ENCODE measurements around the gene CD2AP.
"Not testable (repeated sequence)": the region's sequence is repeated elsewhere in the genome, so short reads cannot be mapped to it uniquely, and the experiment has no call there.

Gene CD2AP

DNA sequence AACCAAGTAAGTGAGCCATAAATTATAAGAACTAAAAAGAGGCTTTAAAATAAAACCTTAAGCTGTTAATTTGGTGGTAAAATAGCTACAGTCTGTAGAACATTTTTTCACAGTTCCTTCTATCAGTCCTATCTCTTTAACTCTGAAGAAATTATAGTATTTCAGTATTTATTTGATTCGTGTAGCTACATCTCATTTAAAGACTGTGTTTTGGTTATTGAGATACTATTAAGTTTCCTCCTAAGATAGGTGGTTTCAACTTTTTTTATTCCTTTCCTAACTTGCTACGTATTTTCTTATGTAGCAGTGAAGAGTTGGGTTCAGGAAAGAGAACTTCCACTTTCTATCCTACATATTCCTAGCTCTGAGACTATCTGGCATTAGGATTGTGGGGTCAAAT lies 97.2 kb downstream of the CD2AP start:
- no peak for DNase-seq

DNA sequence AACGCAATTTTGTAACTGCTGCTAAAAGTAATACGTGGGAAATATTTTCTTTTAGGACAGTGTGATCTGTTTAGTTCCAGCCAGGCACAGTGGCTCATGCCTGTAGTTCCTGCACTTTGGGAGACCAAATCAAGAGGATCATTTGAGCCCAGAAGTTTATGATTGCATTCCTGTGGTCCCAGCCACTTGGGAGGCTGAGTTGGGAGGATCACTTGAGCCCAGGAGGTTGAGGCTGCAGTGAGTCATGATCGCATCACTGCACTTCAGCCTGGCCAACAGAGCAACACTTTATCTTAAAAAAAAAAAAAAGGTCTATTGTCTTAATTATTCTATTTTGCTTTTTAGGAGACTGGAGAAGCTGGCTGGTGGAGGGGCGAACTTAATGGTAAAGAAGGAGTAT lies 101.5 kb downstream of the CD2AP start:
- no peak for DNase-seq

DNA sequence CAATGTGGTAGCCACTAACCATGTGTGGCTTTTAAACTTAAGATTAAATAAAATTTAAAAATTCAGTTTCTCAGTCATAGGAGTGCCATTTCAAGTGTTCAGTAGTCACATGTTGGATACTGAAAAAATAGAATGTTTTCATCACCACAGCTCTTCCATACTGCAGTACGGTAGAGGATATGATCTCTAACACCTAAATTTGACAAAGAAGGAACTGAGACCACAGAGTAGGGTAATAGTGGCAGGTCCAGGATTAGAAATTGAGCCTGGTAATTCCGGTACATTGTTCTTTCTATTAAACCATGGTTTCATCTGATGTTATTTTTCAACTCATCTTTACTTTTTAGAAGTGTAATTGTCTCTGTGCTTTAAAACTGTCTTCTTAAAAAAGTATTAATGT lies 104.0 kb downstream of the CD2AP start:
- DNase-seq = no peak

- DNase-seq = no peak
Observed at GRCh38 chr6:47587493-47587892, 109.9 kb downstream of the CD2AP start.

GRCh38 chr6:47592131-47592840 lies 114.7 kb downstream of the CD2AP start:
- DNase-seq = no peak

- DNase-seq = no peak
Observed at GRCh38 chr6:47593979-47594378, 116.4 kb downstream of the CD2AP start.

DNA sequence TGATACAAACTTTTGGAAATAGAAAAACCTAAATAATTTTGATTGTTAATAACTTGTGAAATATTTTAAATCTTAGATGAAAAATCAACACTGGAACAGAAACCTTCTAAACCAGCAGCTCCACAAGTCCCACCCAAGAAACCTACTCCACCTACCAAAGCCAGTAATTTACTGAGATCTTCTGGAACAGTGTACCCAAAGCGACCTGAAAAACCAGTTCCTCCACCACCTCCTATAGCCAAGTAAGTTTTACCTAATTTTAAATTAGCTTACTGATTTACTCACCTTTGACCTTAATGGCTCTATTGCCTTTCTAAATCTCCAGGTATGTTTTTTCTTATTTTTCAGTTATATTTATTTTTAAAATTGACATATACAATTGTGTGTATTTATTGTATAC lies 118.2 kb downstream of the CD2AP start:
- no peak for DNase-seq

DNA sequence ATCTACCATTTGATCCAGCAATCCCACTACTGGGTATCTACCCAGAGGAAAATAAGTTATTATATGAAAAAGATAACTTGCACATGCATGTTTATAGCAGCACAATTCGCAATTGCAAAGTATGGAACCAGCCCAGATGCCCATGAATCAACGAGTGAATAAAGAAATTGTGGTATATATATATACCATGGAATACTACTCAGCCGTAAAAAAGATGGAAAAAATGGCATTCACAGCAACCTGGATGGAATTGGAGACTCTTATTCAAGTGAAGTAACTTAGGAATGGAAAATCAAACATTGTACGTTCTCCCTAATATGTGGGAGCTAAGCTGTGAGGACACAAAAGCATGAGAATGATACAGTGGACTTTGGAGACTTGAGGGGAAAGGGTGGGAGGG lies 120.8 kb downstream of the CD2AP start:
- DNase-seq = no peak

GRCh38 chr6:47599512-47599911 lies 121.9 kb downstream of the CD2AP start:
- no peak for DNase-seq

GRCh38 chr6:47603227-47603626 lies 125.6 kb downstream of the CD2AP start:
- DNase-seq = no peak

GRCh38 chr6:47603995-47604394 lies 126.4 kb downstream of the CD2AP start:
- DNase-seq = no peak

- no peak for DNase-seq
Observed at GRCh38 chr6:47621838-47622449, 144.4 kb downstream of the CD2AP start.

GRCh38 chr6:47626782-47627181 lies 149.2 kb downstream of the CD2AP start:
- no peak for DNase-seq

DNA sequence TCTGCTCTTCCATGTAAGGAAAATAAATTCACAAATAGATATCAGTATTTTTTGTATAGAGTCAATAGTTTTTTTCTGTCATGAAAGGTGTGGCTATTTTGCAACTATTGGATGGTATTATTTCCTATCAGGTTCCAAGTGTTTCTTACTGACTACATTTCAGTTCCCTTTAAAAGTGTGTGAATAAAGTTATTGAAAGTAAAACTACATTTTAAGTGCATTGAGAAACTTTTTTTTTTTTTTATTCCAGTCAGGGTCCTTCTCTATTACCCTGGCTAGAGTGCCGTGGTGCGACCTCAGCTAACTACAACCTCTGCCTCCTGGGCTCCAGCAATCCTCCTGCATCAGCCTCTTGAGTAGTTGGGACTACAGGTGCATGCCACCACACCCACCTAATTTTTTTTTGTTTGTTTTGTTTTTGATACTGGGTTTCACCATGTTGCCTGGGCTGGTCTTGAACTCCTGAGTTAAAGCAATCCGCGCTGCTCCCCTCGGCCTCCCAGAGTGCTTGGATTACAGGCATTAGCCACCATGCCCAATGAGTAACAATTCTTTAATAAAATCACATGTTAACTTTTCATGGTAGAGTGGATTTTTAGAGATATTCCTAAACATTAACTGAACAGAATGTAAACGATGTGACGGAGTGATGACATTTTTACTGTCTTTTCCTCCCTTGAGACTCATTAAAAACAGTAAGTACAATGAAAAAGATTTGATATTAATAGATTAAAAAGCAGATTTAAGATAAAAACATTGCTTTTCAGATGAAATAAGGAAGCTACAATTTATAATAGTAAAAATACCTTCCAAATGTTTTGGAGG lies 151.1 kb downstream of the CD2AP start:
- no peak for DNase-seq

GRCh38 chr6:47629954-47630353 lies 152.4 kb downstream of the CD2AP start:
- no peak for DNase-seq

DNA sequence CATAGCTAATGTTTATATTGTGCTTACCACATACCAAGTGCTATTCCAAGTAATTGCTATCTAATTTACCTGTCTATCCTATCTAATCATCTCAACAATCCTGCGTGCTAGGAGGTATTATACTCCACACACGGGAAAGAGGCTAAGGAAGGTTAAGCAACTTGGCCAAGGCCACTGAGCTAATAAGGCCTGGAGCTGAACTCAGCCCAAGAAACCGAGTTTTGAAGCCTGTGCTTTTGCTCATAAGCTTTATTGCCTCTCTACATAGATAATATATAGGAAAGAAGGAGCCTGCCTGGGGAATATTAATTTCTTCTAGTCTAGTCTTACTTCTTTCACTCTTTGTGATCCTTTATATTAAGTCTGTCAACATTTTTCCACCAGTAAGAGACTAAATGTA lies 153.0 kb downstream of the CD2AP start:
- no peak for DNase-seq

- no peak for DNase-seq
Observed at GRCh38 chr6:47631269-47631772, 153.7 kb downstream of the CD2AP start.

DNA sequence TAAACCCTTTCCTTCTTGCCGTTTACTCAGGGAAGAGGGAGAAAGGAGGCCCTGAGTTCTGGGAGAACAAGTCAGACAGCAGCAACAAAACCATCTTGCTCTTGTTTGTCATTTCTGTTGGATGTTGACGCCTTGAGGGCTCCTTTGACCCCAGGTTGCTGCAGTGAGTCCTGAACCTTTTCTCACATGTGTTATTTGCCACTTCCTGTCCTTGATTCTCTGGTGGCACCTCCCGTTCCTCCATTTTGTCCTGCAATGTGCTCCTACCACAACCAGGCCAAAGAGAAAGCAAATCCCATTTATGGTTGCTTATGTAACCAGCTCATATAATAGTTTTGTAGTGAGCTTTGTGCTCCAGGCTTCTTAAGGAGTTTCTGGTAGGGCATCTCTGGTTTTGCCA lies 154.2 kb downstream of the CD2AP start:
- no peak for DNase-seq

GRCh38 chr6:47633141-47633540 lies 155.6 kb downstream of the CD2AP start:
- no peak for DNase-seq

- no peak for DNase-seq
Observed at GRCh38 chr6:47634210-47635047, 156.8 kb downstream of the CD2AP start.

- no peak for DNase-seq
Observed at GRCh38 chr6:47646689-47647088, 169.1 kb downstream of the CD2AP start.

- no peak for DNase-seq
Observed at GRCh38 chr6:47647188-47647587, 169.6 kb downstream of the CD2AP start.

DNA sequence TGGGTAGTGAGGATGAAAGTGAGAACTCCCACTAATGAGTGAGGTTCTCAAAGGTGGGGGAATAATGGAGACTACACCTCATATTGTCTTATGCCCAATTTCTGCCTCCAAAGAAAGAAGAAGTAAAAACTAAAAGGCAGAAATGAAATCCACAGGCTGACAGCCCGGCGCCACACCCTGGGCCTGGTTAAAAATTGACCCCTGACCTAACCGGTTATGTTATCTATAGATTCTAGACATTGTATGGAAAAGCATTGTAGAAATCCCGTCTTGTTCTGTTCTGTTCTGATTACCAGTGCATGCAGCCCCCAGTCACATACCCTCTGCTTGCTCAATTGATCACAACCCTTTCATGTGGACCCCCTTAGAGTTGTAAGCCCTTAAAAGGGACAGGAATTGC lies 170.0 kb downstream of the CD2AP start:
- DNase-seq = not testable (repeated sequence)
